Testis (tissue), 5 donors: ENCODE measurements around the gene CELF5. TPM values are rescaled to one million over a fixed set of nuclear protein-coding genes. Genes with fewer than 3 reads are reported as not detected.

ENCODE experiments used
- DNase-seq: peaks from one replicate; pipeline ENCODE4 v3.0.0-alpha.2; 2019
- H3K27ac ChIP-seq, 2 donors: fragments of 200-600 bp; sonication (generic); one replicate each; pipeline ENCODE4 v1.5.1; 2019
- H3K27me3 ChIP-seq: fragments of 200-600 bp; sonication (generic); one replicate; pipeline ENCODE4 v1.5.1; 2019
- H3K36me3 ChIP-seq: fragments of 200-600 bp; sonication (generic); one replicate; pipeline ENCODE4 v1.5.1; 2017; ENCODE audit warnings: low read depth; ENCODE audit errors: missing control alignments
- H3K4me1 ChIP-seq: fragments of 200-600 bp; sonication (generic); one replicate; pipeline ENCODE4 v1.5.1; 2019
- H3K4me3 ChIP-seq, 2 donors: fragments of 200-600 bp; sonication (generic); one replicate each; pipeline ENCODE4 v1.5.1; 2017 to 2019
- H3K9me3 ChIP-seq: fragments of 200-600 bp; sonication (generic); one replicate; pipeline ENCODE4 v1.5.1; 2017
- POLR2A ChIP-seq: fragments of 450-650 bp; IDR thresholded peaks from one replicate; pipeline ENCODE4 v1.6.1; 2017; ENCODE audit warnings: antibody characterized with exemption, mild to moderate bottlenecking, moderate library complexity
- WGBS, 2 donors: methylation state at CpG; one replicate each; pipeline ENCODE4 v1.1.5; 2018; 5-methylcytosine and 5-hydroxymethylcytosine counted together
- intact Hi-C: fragments of 100-400 bp; cut with DNase I; formaldehyde crosslinking; loops from one replicate; pipeline ENCODE4 v1.15.1; 2023; ENCODE audit warnings: low total_unique reads
- long read RNA-seq, 2 donors: transcript quantifications; one replicate each; lab custom pipeline, GENCODE V29; 2026
- polyA plus RNA-seq: library from polyadenylated mRNA; stranded (reverse); fragments of 350-450 nt; fragmentation: Illumina TruSeq; extraction: RNeasy Lipid Tissue Mini Kit (QIAGEN cat#74804); gene quantifications from one replicate; pipeline ENCODE4 v1.2.3, GENCODE V29; 2014; ENCODE audit warnings: low read depth, low replicate concordance; ENCODE audit not compliant: insufficient read depth
- total RNA-seq, 2 donors: library from RNA; depleted of rRNA; stranded (reverse); fragments of >200 nt; gene quantifications; one replicate each; pipeline ENCODE4 v1.2.3, GENCODE V29; 2016
- TF ChIP-seq, protein P1 (sequence below), 3 experiments: fragments of 450-650 bp in 2 of 3; fragments of 200-600 bp in 1 of 3; sonication (generic) in 1 of 3; IDR thresholded peaks; one replicate each; pipeline ENCODE4 v1.5.1; 2016 to 2019; ENCODE audit warnings: antibody characterized with exemption in 3 of 3, mild to moderate bottlenecking in 2 of 3, moderate library complexity in 1 of 3

Gene CELF5
- total RNA-seq = 1 to 10 TPM; 3.1 to 8.7 TPM
- polyA plus RNA-seq = 6.6 TPM
- long read RNA-seq, donor 1 = 0 reads
- long read RNA-seq, donor 2 = 0 reads

GRCh38 chr19:3224346-3225168 lies at the start of gene CELF5:
TSS of gene CELF5 (plus strand) at chr19:3224661. CDS start at chr19:3224740, 79 bp downstream.
- Histone ChIP-seq H3K4me3 (no peak within 1 kb of the TSS), H3K36me3 (no peaks in the 10 kb centered on the region), H3K4me1 (no peaks in the 10 kb centered on the region), H3K27me3 (no peaks in the 10 kb centered on the region), H3K9me3 (no peaks in the 10 kb centered on the region), H3K27ac (no peak within 1 kb of the TSS)
- peak; percentile 46 for DNase-seq
- TF ChIP-seq, protein P1, sequence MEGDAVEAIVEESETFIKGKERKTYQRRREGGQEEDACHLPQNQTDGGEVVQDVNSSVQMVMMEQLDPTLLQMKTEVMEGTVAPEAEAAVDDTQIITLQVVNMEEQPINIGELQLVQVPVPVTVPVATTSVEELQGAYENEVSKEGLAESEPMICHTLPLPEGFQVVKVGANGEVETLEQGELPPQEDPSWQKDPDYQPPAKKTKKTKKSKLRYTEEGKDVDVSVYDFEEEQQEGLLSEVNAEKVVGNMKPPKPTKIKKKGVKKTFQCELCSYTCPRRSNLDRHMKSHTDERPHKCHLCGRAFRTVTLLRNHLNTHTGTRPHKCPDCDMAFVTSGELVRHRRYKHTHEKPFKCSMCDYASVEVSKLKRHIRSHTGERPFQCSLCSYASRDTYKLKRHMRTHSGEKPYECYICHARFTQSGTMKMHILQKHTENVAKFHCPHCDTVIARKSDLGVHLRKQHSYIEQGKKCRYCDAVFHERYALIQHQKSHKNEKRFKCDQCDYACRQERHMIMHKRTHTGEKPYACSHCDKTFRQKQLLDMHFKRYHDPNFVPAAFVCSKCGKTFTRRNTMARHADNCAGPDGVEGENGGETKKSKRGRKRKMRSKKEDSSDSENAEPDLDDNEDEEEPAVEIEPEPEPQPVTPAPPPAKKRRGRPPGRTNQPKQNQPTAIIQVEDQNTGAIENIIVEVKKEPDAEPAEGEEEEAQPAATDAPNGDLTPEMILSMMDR (IDR thresholded peaks at IDR 0.05) = peak; percentile 21 to 69 (median 51)
- no peak for TF ChIP-seq POLR2A
- 0 to 6% methylated on average over 17 to 19 of the region's 94 CpGs for WGBS, 2 donors
- intact Hi-C loops = no loop called here

- Histone ChIP-seq H3K36me3 (no peaks in the 10 kb centered on the region), H3K4me1 (no peaks in the 10 kb centered on the region), H3K27ac (no peak overlapping the region), H3K4me3 (no peak overlapping the region), H3K27me3 (no peaks in the 10 kb centered on the region), H3K9me3 (no peaks in the 10 kb centered on the region)
- 63 to 67% methylated on average over 17 of the region's 17 CpGs for whole genome bisulfite sequencing, 2 donors
- DNase-seq = peak; percentile 64
- TF ChIP-seq, protein P1 (IDR thresholded peaks at IDR 0.05) = no peak
- no peak for TF ChIP-seq POLR2A
- intact Hi-C loops = no loop called here
These were observed 48.4 kb upstream of the CELF5 start for GRCh38 chr19:3175781-3176714.

DNA sequence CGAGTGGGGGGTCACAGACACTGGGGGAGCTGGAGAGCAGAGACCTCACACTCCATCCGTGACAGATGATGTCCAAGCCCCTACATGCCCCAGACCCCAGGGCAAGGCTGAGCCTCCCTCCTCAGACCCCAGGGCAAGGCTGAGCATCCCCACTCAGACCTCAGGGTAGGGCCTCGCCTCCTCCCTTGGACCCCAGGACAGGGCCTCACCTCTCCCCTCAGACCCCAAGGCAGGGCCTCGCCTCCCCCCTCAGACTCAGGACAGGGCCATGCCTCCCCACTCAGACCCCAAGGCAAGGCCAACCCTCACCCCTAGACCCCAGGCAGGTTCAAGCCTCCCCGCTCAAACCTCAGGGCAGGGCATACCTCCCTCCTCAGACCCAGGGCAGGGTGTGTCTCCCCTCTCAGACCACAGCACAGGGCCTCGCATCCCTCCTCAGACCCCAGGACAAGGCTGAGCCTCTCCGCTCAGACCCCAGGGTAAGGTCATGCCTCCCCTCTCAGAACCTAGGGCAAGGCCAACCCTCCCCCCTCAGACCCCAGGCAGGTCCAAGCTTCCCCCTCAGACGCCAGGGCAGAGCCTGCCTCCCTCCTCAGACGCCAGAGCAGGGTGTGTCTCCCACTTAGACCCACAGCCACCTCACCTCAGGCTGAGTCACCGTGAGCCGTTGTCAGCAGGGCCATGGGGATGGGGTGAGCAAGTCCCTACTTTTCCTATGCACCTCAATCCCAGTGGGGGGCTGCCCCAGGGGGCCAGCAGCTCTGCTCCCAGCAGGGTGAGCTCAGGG lies 47.6 kb upstream of the CELF5 start:
- no peak overlapping the region for H3K4me3 ChIP-seq
- intact Hi-C loops = no loop called here
- no peaks in the 10 kb centered on the region for H3K9me3 ChIP-seq
- H3K27ac ChIP-seq = no peak overlapping the region
- H3K36me3 ChIP-seq = no peaks in the 10 kb centered on the region
- H3K27me3 ChIP-seq = no peaks in the 10 kb centered on the region
- 74 to 98% methylated on average over 5 to 10 of the region's 11 CpGs for WGBS, 2 donors
- DNase-seq = no peak
- no peak for TF ChIP-seq POLR2A
- TF ChIP-seq, protein P1 (IDR thresholded peaks at IDR 0.05) = no peak
- no peaks in the 10 kb centered on the region for H3K4me1 ChIP-seq

DNA sequence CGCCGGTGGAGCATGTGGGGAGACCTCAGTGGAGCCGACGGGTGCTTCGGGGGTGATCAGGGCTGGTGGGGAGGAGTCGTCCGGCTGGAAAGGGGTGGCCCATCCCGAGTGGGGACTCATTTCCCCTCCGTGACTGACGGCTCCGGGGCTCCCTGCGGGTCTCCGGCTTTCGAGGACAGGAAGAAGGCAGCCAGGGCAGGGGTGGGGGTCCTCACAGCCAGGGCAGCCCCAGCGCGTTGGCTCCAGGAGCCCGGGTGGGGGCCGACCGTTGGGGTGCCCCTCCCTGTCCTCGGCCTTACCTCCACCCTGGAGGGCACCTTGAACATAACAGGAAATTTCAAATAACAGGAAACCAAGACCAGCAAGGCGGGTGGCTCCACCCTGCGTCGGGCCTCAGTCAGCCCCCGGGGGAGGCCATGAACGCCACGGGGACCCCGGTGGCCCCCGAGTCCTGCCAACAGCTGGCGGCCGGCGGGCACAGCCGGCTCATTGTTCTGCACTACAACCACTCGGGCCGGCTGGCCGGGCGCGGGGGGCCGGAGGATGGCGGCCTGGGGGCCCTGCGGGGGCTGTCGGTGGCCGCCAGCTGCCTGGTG lies 46.0 kb upstream of the CELF5 start, which contains the start of gene S1PR4:
Gene S1PR4, plus strand, starts transcription at position 393 of the 596 bp plus-strand sequence. Its CDS starts 24 bp downstream, at position 417.
- Histone ChIP-seq H3K36me3 (no peaks in the 10 kb centered on the region), H3K9me3 (no peaks in the 10 kb centered on the region), H3K27me3 (no peaks in the 10 kb centered on the region), H3K27ac (no peak within 1 kb of the TSS), H3K4me1 (no peaks in the 10 kb centered on the region), H3K4me3 (no peak within 1 kb of the TSS)
- intact Hi-C loops = no loop called here
- TF ChIP-seq, protein P1 (IDR thresholded peaks at IDR 0.05) = no peak
- TF ChIP-seq POLR2A = no peak
- WGBS, 2 donors = 66 to 79% methylated on average over 21 to 42 of the region's 42 CpGs
- no peak for DNase-seq
